KG1 (cell line): ENCODE measurements around the gene THSD4.

Source experiments
- DNase-seq: peaks from one replicate; lab custom pipeline; 2025; lab: John Stamatoyannopoulos, UW

THSD4 gene

GRCh38 chr15:71545923-71546322 lies 430.7 kb downstream of the THSD4 start:
- DNase-seq, result no peak

GRCh38 chr15:71547011-71547410 lies 431.7 kb downstream of the THSD4 start:
- no peak for DNase-seq

- DNase-seq, result no peak
Measured at GRCh38 chr15:71548401-71548807, 433.1 kb downstream of the THSD4 start.

DNA sequence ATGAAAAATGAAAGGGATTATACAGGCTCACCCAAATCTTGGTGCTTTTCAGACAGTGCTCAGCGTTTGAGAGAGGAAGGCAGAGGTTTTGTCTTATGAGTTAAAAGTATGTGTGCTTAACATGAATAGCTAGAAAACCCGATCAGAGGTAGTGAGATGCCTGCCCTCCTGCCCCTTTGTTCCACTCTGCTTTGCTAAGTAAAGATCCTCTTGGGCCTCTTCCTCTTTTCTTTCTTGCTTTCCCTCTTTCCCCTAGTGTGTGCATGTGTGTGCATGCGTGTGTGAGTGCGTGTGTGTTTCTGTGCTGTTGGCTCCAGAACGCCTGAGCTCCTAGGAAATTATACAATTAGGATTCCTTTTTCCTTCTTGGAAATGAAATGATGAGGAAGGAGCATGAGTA lies 433.8 kb downstream of the THSD4 start:
- DNase-seq, result no peak

DNA sequence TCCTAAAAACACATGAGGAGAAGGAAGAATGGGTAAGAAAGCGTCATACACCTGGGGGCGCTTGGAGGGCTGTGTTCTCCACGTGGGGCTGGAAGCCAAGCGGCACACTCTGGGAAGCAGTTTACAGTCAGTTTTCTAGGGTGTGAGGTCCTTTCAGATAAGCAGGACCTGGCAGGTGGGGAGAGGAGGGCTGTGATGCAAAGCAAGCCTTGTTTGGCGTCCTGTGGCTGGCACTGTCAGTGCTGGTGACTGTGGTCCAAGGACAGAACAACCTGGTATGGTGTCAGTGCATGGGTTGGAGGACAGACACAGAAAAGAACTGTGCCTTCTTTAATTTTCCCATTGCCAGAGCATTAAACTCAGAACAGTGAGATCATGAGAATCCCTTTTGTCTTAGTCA lies 434.4 kb downstream of the THSD4 start:
- no peak for DNase-seq

DNA sequence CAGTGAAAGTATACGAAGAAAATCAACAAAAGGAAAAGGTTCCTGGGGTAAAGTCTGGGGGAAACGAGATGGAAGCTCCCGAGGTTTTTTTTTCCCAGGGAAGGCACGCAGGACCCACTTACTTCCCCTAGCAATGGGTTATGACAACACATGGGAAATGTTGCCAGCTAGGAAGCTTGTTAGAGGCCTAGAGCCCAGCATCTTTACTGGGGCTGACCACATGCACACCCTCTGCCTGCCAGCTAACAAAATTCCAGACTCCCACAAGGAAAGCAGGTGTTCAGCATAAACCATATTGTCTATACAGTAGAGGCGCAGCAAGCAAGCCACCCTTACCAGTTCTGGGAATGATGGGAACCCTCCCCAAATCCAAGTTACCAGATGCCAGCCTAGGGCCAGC lies 436.3 kb downstream of the THSD4 start:
- no peak for DNase-seq

- no peak for DNase-seq
Measured at GRCh38 chr15:71559098-71559497, 443.8 kb downstream of the THSD4 start.

DNA sequence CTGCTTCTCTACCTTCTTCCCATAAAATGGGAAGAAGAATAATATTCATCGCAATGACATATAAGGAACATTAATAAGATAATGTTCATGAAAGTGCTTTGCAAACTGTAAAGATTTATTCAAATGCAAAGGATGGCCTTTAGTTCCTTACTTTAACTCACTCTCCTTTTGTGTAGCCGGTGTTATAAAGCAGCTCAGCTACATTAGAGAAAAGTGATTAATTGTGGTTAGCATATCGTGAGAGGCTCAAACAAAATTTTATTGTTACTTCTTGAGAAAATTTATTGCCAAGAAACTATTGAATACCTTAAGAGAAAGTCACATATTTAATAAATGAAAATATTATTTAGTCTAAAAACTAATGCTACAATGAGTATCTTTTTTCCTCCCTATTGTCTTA lies 444.3 kb downstream of the THSD4 start:
- no peak for DNase-seq

DNA sequence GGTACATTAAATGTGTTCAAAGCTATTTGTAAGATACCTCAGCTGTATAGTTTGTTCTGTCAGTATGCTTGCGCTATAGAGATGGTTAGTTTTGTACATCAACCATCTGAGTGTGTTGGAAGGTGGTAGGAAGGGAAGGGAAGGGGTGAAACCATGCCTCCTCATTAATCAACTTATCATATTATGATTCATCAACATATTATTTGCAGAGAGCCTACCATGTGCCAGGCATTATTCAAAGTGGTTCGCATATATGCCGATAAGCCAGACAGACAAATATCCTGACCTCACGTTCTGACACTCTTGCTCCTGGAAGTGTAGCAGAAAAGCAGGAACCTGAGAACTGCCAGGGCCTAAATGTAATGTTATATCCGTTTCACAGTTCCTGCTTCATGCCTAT lies 447.0 kb downstream of the THSD4 start:
- DNase-seq, result no peak

DNA sequence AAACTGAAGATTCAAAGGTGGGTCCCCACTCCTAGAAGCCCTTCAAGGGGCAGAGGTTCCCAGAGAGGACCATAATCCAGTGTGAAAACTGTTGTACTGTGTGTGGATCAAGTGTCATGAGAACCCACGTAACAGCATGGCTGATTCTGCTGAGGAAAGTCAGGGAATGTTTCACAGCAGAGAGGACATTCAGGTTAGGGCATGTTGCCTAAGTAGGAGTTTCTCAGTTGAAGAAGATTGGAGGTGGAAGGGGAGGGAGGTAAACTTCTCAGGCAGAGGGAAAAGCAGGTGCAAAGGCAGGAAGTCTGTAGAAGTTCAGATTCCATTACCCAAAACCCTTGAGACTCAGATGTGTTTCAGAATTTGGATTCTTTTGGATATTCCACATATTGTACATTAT lies 448.9 kb downstream of the THSD4 start:
- DNase-seq, result no peak

DNA sequence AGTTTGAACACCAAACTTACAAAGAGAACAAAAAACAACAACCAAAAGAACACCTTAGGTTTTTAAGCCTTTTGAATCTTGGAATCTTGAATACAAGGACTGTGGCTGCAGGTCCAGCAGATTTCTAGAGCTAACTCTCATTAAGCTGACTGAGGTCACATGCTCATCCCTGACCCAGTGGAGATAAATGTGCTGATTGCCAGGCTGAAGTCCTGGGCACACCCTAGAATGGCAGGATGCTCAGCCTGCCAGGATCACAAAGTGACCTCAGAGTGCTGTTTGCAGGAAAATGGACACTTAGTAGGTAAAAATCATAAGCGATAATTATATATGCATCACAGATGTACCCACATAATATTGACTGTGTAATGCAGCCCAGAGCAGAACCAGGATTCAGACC lies 449.7 kb downstream of the THSD4 start:
- DNase-seq, result no peak

DNA sequence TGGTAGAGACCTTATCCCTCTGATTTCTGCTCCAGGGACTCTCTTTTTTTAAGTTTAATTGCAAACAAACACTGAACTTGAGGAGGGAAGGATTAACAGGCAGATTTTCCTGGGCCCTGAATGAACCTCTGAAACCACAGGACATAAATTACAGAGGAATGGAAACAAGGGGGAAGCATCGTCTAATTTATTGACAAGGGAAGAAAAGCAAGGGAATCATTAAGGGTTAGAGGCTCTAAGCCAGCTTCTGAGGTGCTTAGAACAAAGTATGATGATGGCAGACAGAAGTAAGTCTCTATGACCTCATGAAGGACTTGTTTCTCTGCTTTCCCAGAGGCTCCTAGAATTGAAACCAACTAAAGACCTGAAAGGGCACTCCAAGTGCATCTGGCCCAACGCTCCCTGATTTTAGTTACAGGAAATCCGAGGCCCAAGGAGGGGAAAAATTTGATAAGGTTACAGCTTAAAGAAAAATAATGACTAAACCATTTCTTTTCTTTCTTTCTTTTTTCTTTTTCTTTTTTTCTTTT lies 450.4 kb downstream of the THSD4 start:
- no peak for DNase-seq

DNA sequence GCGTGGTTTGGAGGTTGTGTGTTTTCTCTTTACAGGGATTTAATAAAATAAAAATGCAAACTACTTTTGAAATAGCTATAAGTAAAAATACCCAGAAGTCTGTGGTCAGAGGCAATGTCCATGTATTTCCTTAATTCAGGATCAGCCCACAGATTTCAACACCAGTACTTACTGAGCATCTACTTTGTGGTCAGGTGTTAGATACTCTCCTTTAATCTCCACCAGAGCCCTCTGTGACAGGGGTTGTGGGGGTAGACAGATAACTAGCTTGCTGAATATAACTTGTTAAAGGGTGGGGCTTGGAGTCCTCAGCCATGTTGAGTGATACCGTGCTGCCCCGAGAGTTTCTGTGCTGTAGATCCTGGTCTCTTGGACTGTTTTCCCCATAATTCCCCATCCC lies 451.0 kb downstream of the THSD4 start:
- no peak for DNase-seq

GRCh38 chr15:71567173-71567572 lies 451.9 kb downstream of the THSD4 start:
- no peak for DNase-seq

GRCh38 chr15:71568227-71568626 lies 453.0 kb downstream of the THSD4 start:
- DNase-seq, result no peak

DNA sequence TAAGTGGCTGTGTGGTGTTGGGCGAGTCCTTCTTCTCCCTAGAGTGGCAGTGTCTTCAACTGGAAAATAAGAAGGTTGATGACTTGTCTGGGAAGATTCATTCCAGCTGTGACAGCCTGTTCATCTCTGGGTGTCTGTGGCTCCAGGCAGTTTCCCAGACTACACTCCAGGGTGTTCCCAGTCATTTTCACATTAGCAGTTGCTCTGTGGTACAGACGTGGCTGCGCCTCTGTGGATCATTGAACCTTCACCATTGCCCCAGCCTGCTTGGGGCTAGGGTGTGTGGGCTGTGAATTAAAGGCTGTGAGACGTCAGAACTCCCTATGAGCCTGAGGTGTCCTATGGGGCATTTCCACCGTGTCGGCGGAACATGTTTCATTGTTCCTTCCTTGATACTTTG lies 455.5 kb downstream of the THSD4 start:
- DNase-seq, result no peak

DNA sequence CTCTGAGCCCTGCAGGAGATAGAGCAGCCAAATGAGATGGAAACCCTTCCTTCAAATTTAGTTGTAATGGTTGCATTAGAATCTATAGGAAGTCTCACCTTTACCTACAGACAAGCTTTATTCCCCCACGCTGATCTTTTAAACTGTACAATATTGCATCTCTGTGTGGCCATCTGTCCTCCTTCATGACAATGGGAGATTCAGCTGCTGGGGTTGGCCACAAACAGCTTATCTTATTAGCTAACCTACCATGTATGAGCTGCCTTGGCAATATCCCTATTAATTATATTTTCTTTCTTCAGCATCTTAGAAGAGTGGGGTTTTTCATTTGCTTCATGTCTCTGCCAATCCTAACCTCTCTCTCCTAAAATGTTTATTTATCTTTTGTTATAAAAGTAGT lies 456.4 kb downstream of the THSD4 start:
- DNase-seq, result no peak

GRCh38 chr15:71572452-71573053 lies 457.3 kb downstream of the THSD4 start:
- no peak for DNase-seq

- DNase-seq, result no peak
Measured at GRCh38 chr15:71573599-71573998, 458.3 kb downstream of the THSD4 start.

GRCh38 chr15:71575474-71576045 lies 460.3 kb downstream of the THSD4 start:
- DNase-seq, result no peak

GRCh38 chr15:71577071-71577470 lies 461.8 kb downstream of the THSD4 start:
- no peak for DNase-seq

DNA sequence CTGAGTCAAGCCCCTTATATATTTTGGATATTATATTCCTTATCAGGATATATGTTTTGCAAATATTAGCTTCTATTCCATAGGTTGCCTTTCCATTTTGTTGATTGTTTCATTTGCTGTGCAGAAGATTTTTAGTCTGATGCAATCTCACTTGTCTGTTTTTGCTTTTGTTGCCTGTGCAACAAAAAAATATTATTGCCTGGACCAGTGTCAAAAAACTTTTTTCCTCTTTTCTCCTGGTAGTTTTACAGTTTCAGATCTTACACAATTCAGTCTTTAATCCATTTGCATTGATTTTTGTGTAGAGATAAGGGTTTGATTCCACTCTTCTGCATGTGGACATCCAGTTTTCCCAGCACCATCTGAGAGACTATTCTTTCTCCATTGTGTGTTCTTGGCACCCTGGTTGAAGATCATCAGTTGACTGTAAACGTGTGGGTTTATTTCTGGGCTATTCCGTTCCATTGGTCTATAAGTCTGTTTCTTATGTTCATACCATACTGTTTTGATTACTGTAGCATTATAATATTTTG lies 466.2 kb downstream of the THSD4 start:
- DNase-seq, result no peak

- DNase-seq, result no peak
Measured at GRCh38 chr15:71585159-71585558, 469.9 kb downstream of the THSD4 start.

GRCh38 chr15:71586463-71586862 lies 471.2 kb downstream of the THSD4 start:
- DNase-seq, result no peak
